ENCODE data around the gene STK32C.

STK32C gene

DNA sequence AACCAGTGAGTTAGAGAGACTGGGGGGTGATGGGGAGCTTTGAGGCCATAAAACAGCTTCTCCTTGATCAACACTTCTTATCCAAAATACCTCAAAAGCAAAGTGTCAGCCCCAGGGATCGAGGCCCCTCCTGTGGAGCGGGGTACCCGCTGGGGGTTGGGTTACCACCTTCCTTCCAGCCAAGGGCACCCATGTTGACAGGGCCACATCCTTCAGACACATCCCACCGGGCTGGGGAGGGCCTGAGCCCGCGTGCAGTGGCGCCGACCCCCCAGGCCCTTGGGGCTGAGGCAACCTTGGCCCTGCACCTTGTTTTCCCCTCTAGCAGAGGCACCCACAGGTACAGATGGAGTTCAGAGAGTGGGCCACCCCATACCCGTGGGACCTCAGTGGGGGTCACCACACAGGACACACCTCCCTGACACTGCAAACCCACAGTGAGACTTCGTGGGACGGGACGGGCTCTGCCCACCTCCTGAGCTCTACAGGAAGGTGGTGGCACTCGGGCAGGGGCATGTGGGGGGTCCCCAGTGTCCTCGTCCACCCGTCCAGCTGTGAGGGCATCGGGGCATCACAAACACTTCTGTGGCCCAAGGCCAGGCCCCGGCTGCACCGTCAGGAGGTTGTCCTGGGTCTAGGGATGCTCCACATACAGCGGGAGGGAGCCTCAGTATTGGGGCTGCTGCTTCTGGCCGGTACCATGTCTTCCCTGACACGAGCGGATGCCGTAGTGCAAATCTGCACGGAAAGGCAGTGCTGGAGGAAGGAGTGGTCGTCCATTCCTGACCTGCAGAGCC lies 110.3 kb downstream of the STK32C start:
- no peak for DNase-seq

DNA sequence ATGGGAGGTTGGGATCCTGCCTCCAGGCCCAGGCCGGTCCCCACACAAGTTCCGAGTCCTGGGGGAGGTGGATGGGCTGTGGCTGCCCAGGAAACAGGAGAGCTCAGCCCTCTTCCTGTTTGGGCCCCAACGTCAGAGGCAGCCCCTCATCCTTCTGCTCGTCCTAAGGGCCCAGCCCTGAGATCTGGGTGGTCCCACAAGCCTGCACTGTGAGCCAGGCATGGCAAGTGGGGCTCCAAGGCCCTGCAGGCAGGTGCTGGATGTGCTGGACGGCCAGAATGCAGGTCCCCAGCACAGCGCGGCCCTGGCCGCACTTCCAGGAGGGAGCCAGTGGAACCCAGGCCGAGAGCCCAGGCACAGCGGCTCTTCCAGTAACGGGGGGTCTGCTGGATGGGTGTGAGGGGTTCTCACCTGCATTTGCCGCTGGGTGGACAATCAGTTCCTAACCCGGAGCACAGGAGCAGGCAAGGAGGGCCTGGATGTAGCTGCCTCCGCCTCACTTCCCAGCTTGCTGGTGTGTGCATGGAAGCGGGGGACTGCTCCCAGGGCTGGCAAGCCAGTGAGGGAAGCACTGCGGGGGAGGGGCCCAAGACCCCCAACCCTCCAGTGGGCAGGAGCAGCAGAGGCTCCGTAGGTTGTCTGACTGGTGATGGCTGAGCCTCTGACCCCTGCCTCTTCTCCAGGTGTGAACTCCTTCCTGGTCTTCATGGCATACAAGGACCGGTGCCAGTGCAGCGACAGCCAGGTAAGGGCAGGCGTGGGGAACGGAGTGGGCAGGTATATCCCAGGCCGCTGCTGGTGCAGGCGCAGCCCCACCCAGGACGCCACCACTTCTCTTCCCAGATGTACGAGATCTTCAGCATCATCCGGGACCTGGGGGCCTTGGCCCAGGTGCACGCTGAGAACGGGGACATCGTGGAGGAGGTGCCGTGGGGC lies 111.3 kb downstream of the STK32C start:
- DNase-seq: no peak

DNA sequence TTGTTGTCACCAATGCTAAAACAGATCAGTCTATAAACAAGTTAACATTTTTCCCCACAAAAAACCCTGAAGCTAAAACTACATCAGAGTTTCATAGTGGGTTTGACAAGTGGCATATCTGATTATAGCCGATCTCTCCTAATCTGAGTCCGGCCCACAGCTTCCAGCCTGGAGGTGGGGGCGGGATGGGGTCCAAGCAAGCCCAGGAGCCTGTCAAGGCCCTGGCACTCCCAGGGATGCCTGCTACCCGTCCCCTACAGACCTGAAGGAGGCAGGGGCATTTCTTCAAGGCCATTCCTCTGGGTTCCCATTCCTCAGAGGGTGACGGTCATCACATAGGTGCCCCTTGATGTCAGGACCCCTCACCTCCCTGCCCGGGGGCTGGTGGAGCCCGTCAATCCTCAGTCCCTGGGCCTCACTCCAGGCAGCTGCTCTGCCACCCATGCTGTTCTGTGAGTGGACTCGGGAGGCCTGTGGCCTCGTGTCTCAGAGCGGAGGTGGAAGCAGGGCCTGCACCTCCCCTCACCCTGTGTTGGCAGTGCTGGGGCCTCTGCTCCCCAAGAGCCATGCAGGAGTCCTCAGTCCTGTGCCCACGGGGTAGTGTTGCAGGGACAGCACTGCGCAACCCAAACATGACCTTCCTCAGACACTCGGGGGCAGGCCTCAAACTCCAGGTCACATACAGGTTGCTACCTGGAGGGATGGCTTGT lies 112.2 kb downstream of the STK32C start:
- DNase-seq: no peak

DNA sequence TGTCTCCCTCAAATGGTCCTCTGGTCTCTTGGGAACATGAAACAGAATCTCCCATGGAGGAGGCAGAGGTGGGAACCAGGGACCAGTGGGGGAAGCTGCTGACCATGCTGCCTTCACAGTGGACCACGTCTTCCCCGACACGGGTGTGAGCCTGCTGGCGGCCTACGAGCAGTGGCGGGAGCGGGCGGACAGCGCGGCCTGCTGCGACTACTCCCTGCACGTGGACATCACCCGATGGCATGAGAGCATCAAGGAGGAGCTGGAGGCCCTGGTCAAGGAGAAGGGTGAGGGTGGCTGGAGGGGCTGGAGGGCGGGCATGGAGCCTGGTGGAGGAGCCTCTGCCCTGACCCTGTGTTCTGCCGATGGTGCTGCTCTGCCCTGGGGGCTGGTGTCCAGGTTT lies 113.0 kb downstream of the STK32C start:
- no peak for DNase-seq

DNA sequence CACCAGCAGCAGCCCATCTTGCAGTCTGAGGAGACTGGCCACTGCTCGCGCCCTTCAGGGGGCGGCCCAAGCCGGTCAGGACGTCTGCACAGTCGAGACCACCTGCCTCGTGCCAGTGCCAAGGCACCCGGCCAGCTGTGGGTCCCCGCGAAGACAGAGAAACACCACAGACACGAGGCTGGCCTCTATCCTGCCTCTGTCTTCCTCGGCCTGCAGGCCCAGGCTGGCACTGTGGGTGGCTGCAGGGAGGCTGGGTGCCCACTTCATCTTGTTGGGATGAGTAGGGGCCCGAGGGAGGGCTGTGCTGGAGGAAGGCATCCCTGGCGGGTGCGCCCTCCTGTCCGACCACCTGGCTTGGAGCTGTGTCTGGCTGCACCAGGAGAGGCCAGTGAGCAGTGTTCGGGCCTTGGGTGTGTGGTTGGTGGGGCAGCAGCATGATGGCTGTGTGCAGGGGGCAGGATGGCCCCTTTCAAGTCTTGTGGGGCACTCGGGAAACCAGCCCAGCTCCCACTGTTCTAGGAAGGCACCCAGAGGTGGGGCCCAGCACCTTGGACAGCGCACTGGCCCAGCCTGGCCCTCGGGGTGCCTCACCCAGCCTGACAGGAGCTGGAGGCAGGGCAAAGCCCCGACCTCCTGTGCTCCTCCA lies 113.7 kb downstream of the STK32C start:
- DNase-seq: peak in 3 of 4 experiments; percentile 36 to 67 (median 51)

DNA sequence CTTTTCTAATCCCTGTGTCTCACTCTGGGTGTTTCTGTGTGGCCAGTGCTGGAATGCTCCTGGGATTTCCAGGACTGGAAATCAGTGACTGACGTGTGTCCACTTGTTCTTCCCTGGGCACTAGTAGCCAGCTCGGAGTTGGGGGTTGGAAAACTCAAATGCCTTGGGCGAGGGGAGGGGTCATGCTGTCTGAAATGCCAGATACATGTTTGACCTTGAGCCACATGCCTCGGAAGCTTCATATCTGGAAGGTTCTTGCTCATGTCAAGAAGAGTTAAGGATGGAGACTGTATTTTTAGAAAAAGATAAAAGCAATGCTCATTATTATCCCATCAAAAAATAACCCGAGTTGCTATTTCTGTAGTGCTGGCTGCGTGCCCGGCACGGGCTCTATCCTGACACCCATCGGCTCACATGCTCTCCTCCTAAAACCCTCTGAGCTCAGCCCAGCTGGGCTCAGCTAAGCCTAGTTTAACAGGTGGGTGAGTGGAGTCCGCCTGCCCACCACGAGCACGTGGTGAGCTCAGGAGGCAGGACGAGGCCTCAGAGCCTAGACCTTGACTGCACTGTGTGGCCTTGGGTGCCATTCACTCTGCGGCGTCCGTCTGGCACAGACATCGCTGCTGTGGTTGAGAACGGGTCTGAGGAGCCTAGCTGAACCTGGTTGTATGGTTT lies 114.6 kb downstream of the STK32C start:
- DNase-seq: no peak

DNA sequence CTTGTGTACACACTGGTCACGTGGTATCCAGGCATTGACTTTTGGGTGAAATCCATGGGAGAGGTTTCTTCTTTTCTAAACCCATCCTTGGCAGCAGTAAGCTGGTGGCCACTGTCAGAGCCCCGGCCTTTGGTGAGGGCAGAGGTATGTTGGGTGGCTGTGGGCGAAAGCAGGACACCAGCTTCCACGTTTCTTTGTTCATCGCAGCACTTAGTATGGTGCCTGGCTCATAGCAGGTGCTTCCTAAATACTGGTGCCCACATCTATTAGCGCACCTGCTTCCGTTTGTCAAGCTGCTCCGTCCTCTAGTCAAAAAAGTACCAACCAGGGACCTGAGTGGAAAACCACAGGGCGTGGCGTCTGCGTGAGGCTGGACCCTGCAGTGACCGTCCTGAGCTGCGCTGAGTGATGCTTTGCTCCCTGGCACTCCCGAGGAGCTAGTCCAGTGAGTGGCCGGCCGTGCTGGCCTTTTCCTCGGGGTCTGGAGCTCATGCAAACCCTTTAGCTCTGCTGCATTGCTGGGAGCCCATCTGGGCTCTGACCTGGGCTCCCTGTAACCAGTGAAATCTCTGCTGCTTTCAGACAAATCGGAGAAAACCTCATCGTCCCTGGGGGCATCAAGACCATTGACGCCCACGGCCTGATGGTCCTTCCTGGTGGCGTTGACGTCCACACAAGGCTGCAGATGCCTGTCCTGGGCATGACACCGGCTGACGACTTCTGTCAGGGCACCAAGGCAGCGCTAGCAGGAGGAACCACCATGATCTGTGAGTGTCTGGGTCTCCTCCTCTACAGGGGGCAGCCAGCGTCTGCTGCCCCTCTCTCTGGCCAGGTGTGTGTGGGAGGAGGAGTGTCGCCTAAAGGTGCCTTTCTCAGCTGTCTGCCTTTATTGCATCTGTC lies 115.4 kb downstream of the STK32C start:
- DNase-seq: no peak

DNA sequence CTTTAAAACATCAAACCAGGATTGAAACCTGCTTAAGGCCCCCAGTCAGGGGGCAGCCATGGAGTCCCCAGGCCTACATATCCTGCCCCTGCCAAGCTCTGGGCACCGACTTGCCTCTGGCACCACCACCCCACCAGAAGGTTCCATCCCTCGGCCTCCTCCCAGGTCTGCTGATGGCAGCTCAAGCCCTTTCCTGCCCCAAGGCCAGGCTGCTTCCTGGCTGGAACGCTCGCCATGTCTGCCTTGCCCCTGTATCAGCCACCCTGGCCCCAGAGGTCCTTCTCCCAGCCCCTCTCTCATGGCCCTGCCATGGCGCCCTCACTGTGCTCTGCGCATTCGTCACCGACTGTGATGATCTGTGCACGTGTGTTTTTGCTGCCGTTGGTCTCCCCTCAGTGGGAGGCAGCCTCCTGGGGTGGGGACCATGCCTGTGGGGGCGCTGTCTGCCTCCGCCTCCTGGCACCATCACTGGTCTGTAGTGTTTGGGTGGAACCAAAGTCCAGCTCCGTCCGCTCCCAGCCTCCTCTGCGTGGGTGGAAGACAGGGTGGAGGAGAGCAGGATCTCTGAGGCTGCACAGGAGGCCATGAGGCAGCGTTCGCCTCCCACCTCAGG lies 117.8 kb downstream of the STK32C start:
- no peak for DNase-seq

DNA sequence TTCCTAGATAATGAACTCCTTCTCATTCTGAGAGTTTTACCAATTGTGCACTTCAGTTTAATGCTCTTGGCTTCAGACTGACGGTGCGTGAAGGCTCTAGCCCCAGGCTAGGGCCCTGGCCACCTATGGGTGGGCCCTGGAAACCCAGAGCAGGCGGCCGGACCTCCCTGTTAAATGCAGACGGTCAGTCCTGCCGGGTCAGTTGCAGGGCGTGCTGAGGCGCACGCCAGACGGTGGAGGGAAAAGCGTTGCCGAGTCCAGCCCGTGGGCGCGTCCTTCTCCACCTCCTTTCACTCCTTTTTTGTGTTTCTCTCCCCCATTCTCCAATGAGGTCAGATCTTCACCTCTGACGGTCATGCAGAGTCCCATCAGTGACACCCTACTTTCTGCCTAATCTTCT lies 118.7 kb downstream of the STK32C start:
- no peak for DNase-seq

DNA sequence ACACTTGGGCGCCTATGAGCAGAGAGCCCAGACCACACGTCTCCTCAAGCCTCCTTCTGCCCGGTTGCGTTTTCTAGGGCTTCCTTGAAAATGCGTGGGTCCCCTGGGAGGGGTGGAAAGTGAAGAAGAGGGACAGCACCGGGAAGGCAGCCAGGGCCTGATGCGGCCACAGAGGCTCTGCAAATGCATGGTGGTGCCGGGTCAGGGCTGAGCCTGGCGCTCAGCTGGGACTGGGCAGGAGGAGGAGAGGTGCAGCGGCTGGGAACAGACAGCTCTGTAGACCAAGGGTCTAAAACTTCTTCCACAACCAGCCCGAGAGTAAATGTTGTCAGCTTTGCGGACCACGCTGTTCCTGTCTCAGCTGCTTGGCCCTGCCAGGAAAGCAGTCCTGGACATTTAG lies 119.4 kb downstream of the STK32C start:
- DNase-seq: no peak

DNA sequence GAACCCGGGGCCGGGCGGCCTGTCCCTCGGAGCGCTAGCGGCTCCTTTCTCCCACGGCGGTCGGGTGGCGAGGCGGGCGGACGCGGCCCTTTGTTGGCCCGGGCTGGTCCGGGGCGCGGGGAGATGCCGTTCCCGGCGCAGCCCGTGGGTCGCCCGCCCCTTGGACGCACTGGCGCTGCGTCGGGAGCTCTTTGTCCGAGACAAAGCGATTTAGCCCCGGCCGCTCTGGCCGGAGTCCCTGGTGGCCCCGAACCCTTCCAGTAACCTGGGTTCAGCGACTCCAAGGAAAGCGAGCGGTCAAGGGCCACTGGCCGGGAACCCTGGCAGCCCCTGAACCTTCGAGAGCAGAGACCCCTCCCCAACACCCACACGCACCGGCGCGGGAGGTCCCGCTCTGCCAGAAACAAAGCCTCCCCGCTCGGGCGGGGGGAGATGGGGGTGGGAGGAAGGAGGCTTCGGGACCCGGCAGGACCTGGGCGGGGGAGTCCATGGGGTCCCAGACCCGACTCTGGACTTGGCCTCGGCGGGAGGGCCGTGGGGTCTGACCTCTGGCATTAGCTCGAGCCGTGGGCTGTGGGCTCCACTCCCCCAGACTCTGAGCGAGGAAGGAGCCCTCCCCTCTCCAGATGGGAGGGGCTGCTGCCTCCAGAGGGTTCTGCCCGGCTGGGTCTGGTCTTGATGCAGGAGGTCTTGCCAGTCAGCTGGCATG lies 120.2 kb downstream of the STK32C start:
- peak in 2 of 4 experiments; percentile 12 to 32 for DNase-seq

DNA sequence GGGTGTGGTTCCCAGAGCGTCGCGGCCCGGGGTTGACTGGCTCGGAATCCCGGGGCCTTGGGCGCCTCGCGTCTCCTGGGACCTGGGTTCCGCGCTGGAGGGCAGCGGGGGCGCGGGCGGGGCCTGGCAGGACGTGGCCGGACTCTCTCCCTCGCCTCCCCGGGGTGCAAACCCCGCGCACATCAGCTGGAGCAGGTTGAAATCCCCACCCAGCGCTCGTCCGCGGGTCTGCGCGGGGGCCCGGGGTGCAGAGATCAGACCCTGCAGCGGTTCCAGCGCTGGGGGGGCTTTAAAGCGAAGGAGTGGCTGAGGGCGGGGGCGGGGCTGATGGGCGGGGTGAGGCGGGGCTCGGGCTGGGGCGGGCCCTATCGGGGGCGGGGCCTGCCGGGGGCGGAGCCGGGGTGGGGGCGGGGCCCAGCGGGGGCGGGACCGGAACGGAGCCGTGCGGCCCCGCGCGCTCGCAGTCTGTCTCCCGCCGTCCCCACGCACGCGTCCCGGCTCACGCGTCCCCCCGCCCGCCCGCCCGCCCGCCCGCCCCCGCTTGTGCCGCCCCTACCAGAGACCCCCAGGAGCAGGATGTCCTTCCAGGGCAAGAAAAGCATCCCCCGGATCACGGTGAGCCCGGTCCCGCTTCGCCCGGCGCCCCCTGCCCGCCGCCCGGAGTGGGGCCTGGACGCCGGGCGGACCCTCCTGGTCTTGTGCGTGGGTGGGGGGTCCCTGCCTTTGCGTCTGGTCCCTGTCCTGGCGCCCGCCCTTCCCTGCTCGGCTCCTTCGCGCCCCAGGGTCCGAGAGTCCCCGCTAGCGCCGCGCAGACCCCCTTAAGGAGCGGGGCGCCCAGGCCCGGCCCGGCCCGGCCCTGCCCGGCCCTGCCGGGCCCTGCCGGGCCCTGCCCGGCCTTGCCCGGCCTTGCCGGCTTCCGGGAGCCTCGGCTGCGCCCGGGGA lies 121.0 kb downstream of the STK32C start, which contains the start of gene DPYSL4:
TSS of gene DPYSL4 (plus strand) at position 461 of the 942 bp plus-strand sequence. CDS start at position 577, 116 bp downstream.
- peak in 2 of 4 experiments; percentile 47 to 63 for DNase-seq

DNA sequence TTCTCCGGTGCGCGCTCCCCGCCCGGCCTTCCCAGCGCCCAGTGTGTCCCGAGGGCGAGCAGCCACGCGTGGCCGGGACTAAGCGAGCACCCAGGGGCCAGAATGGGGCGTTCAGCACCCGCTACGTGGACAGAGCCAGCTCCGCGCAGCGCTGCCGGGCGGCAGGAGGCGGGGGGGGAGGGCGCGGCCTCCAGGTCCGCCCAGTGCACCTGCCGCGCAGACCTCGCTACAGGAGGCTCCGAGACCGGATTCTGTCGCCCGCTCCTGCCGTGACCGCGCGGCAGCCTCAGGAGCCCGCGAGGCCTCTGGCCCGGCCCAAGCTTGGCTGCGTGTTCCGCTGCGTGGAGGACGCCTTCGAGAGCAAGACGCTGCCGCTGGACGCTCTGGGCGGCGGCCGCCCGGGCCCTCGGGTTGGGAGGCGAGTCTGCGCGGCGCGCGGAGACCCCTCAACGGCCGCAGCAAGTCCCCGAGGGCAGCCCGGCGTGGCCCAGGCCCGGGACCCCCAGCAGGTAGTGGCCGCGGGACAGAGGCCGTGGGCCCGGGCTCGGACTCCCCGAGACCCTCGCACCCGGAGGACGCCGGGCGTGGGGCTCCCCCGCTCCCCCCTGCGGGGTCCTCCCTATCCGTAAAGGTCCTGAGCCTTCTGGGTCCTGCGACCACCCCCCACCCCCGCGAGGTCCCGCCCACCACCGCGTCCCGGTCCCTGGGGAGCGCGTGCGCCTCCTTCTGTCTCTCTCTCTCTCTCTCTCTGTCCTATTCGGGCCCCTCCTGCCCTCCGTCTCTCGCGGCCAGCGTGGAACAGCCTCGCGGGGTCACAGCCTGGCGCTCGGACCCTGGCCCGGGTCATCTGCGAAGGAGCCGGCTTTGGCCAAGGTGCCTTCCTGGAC lies 121.9 kb downstream of the STK32C start:
- peak; percentile 13 to 69 (median 40) for DNase-seq

DNA sequence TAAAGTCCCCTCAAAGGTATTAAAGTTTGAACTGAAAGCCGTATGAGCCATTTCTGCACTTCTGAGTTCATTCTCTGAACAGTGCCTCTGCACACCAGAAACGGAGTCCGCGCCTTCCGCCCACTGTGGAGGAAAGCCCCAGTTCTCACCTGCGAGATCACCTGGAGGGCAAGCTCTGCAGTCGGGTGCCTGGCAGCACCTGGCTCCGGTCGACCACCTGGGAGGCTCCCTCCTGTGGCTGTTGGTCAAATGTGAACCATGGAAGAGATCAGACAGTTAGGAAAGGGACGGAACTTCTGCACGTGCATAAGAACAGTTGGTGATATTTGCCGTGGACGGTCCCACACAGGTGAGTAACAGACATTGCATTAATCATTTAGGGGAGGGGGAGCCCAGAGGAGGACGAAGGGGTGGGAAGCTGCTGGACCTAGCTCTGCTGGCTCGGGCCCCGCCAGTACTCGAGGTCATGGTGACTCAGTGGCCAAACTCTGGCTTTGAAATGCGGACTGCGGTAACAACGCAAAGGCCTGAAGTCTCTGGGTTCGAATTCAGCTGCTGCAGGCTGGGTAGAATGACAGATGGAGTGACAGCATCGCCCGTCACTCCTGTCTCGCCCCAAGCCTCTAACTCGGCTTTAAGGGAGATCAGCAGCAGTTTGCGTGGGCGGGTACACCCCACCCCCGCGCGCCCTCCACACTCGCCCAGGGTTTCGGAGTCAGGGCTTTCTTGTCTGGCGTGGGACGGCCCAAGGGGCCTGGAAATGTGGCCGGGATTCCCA lies 122.7 kb downstream of the STK32C start:
- DNase-seq: no peak

DNA sequence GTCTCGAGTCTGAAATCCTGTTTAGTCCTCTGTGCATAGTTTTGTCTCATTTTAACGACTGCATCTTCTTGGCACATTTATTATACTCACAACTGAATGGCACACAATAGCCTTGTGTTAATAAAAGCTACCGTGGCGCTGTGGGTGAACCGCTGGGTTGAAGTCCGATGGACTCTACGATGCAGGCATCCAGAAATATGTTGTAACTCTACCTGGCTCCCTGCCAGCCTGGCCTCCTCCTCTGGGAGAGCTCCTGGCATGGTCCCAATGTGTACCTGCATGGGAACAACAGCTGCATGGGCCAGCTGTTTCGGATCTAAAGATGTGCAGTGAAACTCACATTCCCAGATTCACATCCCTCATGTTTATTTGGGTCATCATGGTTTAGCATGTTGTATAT lies 124.7 kb downstream of the STK32C start:
- no peak for DNase-seq

DNA sequence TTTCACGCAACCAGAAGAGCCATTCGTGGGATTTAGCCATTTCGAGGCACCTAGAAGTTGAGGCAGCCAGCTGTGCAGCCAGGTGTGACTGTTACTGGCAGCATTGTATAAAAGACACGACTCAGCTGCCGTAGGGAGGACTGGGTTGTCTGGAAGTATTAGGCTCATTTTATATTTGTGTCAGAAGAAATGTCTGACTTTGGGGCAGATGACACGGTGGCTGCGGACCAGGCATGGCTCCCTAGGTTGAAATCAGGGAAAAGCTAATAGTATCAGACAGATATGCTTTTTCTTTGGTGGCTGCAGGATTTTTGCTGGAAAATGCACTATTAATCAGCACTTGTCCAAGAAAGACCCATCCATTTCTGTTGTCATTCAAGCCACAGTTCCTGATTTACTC lies 125.2 kb downstream of the STK32C start:
- no peak for DNase-seq

Data from suppressor macrophage (primary cell).